ENCODE data around the gene ADRB1.
A peak's percentile ranks its signal among the peaks of the same experiment; 100 is the strongest.

Gene ADRB1

GRCh38 chr10:114026189-114027040, 17.3 kb upstream of the ADRB1 start:
- peak; percentile 34 for DNase-seq (ENCODE audit: low spot score)

- no peak for DNase-seq (ENCODE audit: low spot score)
These were observed 16.6 kb upstream of the ADRB1 start for GRCh38 chr10:114027041-114027394.

- DNase-seq (ENCODE audit: low spot score) = no peak
These were observed 15.7 kb upstream of the ADRB1 start for GRCh38 chr10:114027951-114028350.

- no peak for DNase-seq (ENCODE audit: low spot score)
These were observed 15.2 kb upstream of the ADRB1 start for GRCh38 chr10:114028425-114028824.

- DNase-seq (ENCODE audit: low spot score) = no peak
These were observed 14.0 kb upstream of the ADRB1 start for GRCh38 chr10:114029655-114030054.

- no peak for DNase-seq (ENCODE audit: low spot score)
These were observed 13.5 kb upstream of the ADRB1 start for GRCh38 chr10:114030140-114030539.

- no peak for DNase-seq (ENCODE audit: low spot score)
These were observed 12.3 kb upstream of the ADRB1 start for GRCh38 chr10:114031073-114031972.

- peak; percentile 51 for DNase-seq (ENCODE audit: low spot score)
These were observed 10.1 kb upstream of the ADRB1 start for GRCh38 chr10:114033566-114033965.

GRCh38 chr10:114034923-114035645, 8.6 kb upstream of the ADRB1 start:
- DNase-seq (ENCODE audit: low spot score) = no peak

- no peak for DNase-seq (ENCODE audit: low spot score)
These were observed 7.9 kb upstream of the ADRB1 start for GRCh38 chr10:114035791-114036190.

GRCh38 chr10:114038819-114039218, 4.8 kb upstream of the ADRB1 start:
- DNase-seq (ENCODE audit: low spot score) = no peak

GRCh38 chr10:114041166-114041565, 2.5 kb upstream of the ADRB1 start:
- no peak for DNase-seq (ENCODE audit: low spot score)

- DNase-seq (ENCODE audit: low spot score) = no peak
These were observed 653 bp upstream of the ADRB1 start for GRCh38 chr10:114042895-114043531.

- no peak for DNase-seq (ENCODE audit: low spot score)
These were observed 825 bp downstream of the ADRB1 start for GRCh38 chr10:114044247-114045135.

- no peak for DNase-seq (ENCODE audit: low spot score)
These were observed 1.7 kb downstream of the ADRB1 start for GRCh38 chr10:114045136-114046086.

- no peak for DNase-seq (ENCODE audit: low spot score)
These were observed 2.4 kb downstream of the ADRB1 start for GRCh38 chr10:114046087-114046458.

GRCh38 chr10:114048472-114048871, 4.8 kb downstream of the ADRB1 start:
- no peak for DNase-seq (ENCODE audit: low spot score)

- no peak for DNase-seq (ENCODE audit: low spot score)
These were observed 8.0 kb downstream of the ADRB1 start for GRCh38 chr10:114051714-114052113.

GRCh38 chr10:114052255-114052654, 8.6 kb downstream of the ADRB1 start:
- DNase-seq (ENCODE audit: low spot score) = no peak

- no peak for DNase-seq (ENCODE audit: low spot score)
These were observed 10.3 kb downstream of the ADRB1 start for GRCh38 chr10:114053946-114054345.
